Loucy (cell line): Measurements from ENCODE around the gene SMS.
A peak's percentile ranks its signal among the peaks of the same experiment; 100 is the strongest.

ENCODE experiments used
- H2AFZ ChIP-seq: fragments of 200-600 bp; sonication (generic); 2 replicates; pipeline ENCODE4 v1.6.0; 2016; ENCODE audit warnings: antibody characterized with exemption, mild to moderate bottlenecking, low read length, moderate library complexity
- H3F3A ChIP-seq: fragments of 200-600 bp; 2 replicates; pipeline ENCODE4 v1.6.0; 2016; ENCODE audit warnings: antibody characterized with exemption, low read depth, mild to moderate bottlenecking
- H3K27me3 ChIP-seq: fragments of 200-600 bp; sonication (generic); 2 replicates; pipeline ENCODE4 v1.6.1; 2014; ENCODE audit warnings: low read length, mild to moderate bottlenecking; ENCODE audit not compliant: insufficient read depth, poor library complexity, severe bottlenecking
- H3K36me3 ChIP-seq: fragments of 200-600 bp; sonication (generic); 2 replicates; pipeline ENCODE4 v1.6.1; 2016; ENCODE audit warnings: low read length; ENCODE audit not compliant: insufficient read depth
- H3K4me1 ChIP-seq: fragments of 200-600 bp; sonication (generic); 2 replicates; pipeline ENCODE4 v1.5.1; 2014; ENCODE audit warnings: low read length, mild to moderate bottlenecking; ENCODE audit not compliant: insufficient read depth, poor library complexity, severe bottlenecking
- H3K4me2 ChIP-seq: fragments of 200-600 bp; sonication (generic); 2 replicates; pipeline ENCODE4 v1.6.0; 2014; ENCODE audit warnings: antibody characterized with exemption, low read length, low read depth, mild to moderate bottlenecking; ENCODE audit not compliant: poor library complexity, severe bottlenecking
- H3K4me3 ChIP-seq: fragments of 200-600 bp; sonication (generic); 2 replicates; pipeline ENCODE4 v1.5.1; 2014; ENCODE audit warnings: low read length, mild to moderate bottlenecking, mixed read lengths; ENCODE audit not compliant: poor library complexity, severe bottlenecking
- H3K79me2 ChIP-seq: fragments of 200-600 bp; sonication (generic); 2 replicates; pipeline ENCODE4 v1.6.1; 2014; ENCODE audit warnings: low read length; ENCODE audit not compliant: insufficient read depth
- H3K9ac ChIP-seq: fragments of 200-600 bp; sonication (generic); 2 replicates; pipeline ENCODE4 v1.6.0; 2014; ENCODE audit warnings: mild to moderate bottlenecking, low read depth, low read length, moderate library complexity; ENCODE audit not compliant: poor library complexity, severe bottlenecking
- H3K9me2 ChIP-seq: fragments of 200-600 bp; sonication (generic); replicated peaks from 2 replicates; pipeline ENCODE4 v1.6.1; 2016; ENCODE audit warnings: low read depth, low read length, mixed read lengths
- H3K9me3 ChIP-seq: fragments of 200-600 bp; sonication (generic); 2 replicates; pipeline ENCODE4 v1.6.1; 2014; ENCODE audit warnings: mild to moderate bottlenecking, antibody characterized with exemption, low read length, low read depth; ENCODE audit not compliant: insufficient read depth
- H4K20me1 ChIP-seq: fragments of 200-600 bp; sonication (generic); 2 replicates; pipeline ENCODE4 v1.6.0; 2014; ENCODE audit warnings: antibody characterized with exemption, low read length, mild to moderate bottlenecking; ENCODE audit not compliant: insufficient read depth, poor library complexity, severe bottlenecking
- CTCF ChIP-seq: fragments of 200-600 bp; sonication (generic); conservative IDR thresholded peaks from 2 replicates; pipeline ENCODE4 v1.5.1; 2014; ENCODE audit warnings: mild to moderate bottlenecking, antibody characterized with exemption, low read length
- EZH2phosphoT487 ChIP-seq: fragments of 200-600 bp; IDR thresholded peaks from 2 replicates; pipeline ENCODE4 v1.6.1; 2018; ENCODE audit warnings: antibody characterized with exemption, mild to moderate bottlenecking, moderate library complexity, borderline replicate concordance

Gene SMS

GRCh38 chrX:21934414-21934813, 6.1 kb upstream of the SMS start:
- no peaks in the 10 kb centered on the region for H3K9me3 ChIP-seq
- no peaks in the 10 kb centered on the region for H3K9me2 ChIP-seq
- TF ChIP-seq EZH2phosphoT487 (no peak), CTCF (no peak)
- H3K4me2 ChIP-seq: no peak overlapping the region
- no peak overlapping the region for H3K4me3 ChIP-seq
- H3K27me3 ChIP-seq: no peaks in the 10 kb centered on the region
- no peaks in the 10 kb centered on the region for H3F3A ChIP-seq
- no peaks in the 10 kb centered on the region for H3K36me3 ChIP-seq
- H3K9ac ChIP-seq: no peak overlapping the region
- H2AFZ ChIP-seq: no peak overlapping the region
- H3K79me2 ChIP-seq: no peaks in the 10 kb centered on the region
- peaks cover 2% of the 10 kb centered on the region for H3K4me1 ChIP-seq
- no peaks in the 10 kb centered on the region for H4K20me1 ChIP-seq

GRCh38 chrX:21939906-21940305, 603 bp upstream of the SMS start:
- peak overlapping the region; percentile 51 for H3K4me2 ChIP-seq
- no peaks in the 10 kb centered on the region for H3K9me3 ChIP-seq
- peaks cover 32% of the 10 kb centered on the region for H3K79me2 ChIP-seq
- no peaks in the 10 kb centered on the region for H3F3A ChIP-seq
- no peaks in the 10 kb centered on the region for H3K36me3 ChIP-seq
- peaks cover 11% of the 10 kb centered on the region for H3K4me1 ChIP-seq
- H3K9me2 ChIP-seq: no peaks in the 10 kb centered on the region
- no peak for TF ChIP-seq EZH2phosphoT487
- TF ChIP-seq CTCF: no peak
- peak overlapping the region; percentile 65 for H3K4me3 ChIP-seq
- H3K27me3 ChIP-seq: no peaks in the 10 kb centered on the region
- H4K20me1 ChIP-seq: peaks cover 19% of the 10 kb centered on the region
- peak overlapping the region; percentile 73; the same call in 1 of the 2 replicates for H2AFZ ChIP-seq
- peak overlapping the region; percentile 32 for H3K9ac ChIP-seq

- TF ChIP-seq CTCF: no peak
- no peak for TF ChIP-seq EZH2phosphoT487
- H3F3A ChIP-seq: no peaks in the 10 kb centered on the region
- peaks cover 68% of the 10 kb centered on the region for H3K79me2 ChIP-seq
- no peak overlapping the region for H3K9ac ChIP-seq
- H3K4me2 ChIP-seq: peak overlapping the region; percentile 79
- no peaks in the 10 kb centered on the region for H3K9me2 ChIP-seq
- no peaks in the 10 kb centered on the region for H3K36me3 ChIP-seq
- H3K4me3 ChIP-seq: peak overlapping the region; percentile 80
- H3K27me3 ChIP-seq: no peaks in the 10 kb centered on the region
- H4K20me1 ChIP-seq: peaks cover 30% of the 10 kb centered on the region
- peaks cover 25% of the 10 kb centered on the region for H3K4me1 ChIP-seq
- no peaks in the 10 kb centered on the region for H3K9me3 ChIP-seq
- H2AFZ ChIP-seq: no peak overlapping the region
Measured at GRCh38 chrX:21943460-21944135, 3.1 kb downstream of the SMS start.
